Stomach (tissue), 9 donors: ENCODE measurements around the gene NSDHL. TPM values are rescaled to one million over a fixed set of nuclear protein-coding genes. Genes with fewer than 3 reads are reported as not detected.
A peak's percentile ranks its signal among the peaks of the same experiment; 100 is the strongest.

ENCODE experiments used
- DNase-seq, 2 donors: peaks; one replicate each; pipeline versions ENCODE4 v3.0.0 to v3.0.0-alpha.2; 2013 to 2019
- H3K27ac ChIP-seq, 5 donors: fragments of 200-600 bp in 4 of 5; sonication (generic) in 4 of 5; one replicate each; pipeline ENCODE4 v1.5.1; 2013 to 2019; ENCODE audit warnings: mild to moderate bottlenecking in 1 of 5, moderate library complexity in 1 of 5
- H3K27me3 ChIP-seq, 3 donors: fragments of 200-600 bp; sonication (generic); one replicate each; pipeline ENCODE4 v1.5.1; 2017 to 2019; ENCODE audit warnings: mixed run types in 1 of 3
- H3K36me3 ChIP-seq, 4 donors: fragments of 200-600 bp; sonication (generic); 1 replicate in 3 of 4; 2 replicates in 1 of 4; pipeline ENCODE4 v1.5.1; 2016 to 2019
- H3K4me1 ChIP-seq, 4 donors: fragments of 200-600 bp; sonication (generic); one replicate each; pipeline ENCODE4 v1.5.1; 2016 to 2019
- H3K4me3 ChIP-seq, 4 donors: fragments of 200-600 bp; sonication (generic) in 3 of 4; one replicate each; pipeline ENCODE4 v1.5.1; 2016 to 2019; ENCODE audit warnings: mild to moderate bottlenecking in 1 of 4
- H3K9me3 ChIP-seq, 4 donors: fragments of 200-600 bp; sonication (generic); one replicate each; pipeline ENCODE4 v1.5.1; 2016 to 2019
- EP300 ChIP-seq: sonication (generic); formaldehyde crosslinking; IDR thresholded peaks from one replicate; pipeline ENCODE4 v1.6.1; 2017; ENCODE audit warnings: antibody characterized with exemption
- POLR2A ChIP-seq, 4 donors: fragments of 450-650 bp; IDR thresholded peaks; one replicate each; pipeline ENCODE4 v1.6.1; 2016; ENCODE audit warnings: antibody characterized with exemption in 4 of 4, control low read depth in 2 of 4, mild to moderate bottlenecking in 1 of 4, moderate library complexity in 1 of 4
- POLR2AphosphoS5 ChIP-seq, 3 donors: sonication (generic); formaldehyde crosslinking; IDR thresholded peaks; one replicate each; pipeline ENCODE4 v1.6.1; 2016; ENCODE audit warnings: antibody characterized with exemption in 3 of 3
- WGBS, 5 donors: extraction: QIAGEN DNeasy Blood & Tissue Kit in 3 of 5; methylation state at CpG; one replicate each; pipeline versions ENCODE4 v1.1.5 to v1.1.7; 2013 to 2018; 5-methylcytosine and 5-hydroxymethylcytosine counted together
- intact Hi-C: fragments of 100-400 bp; cut with DNase I; formaldehyde crosslinking; loops from one replicate; pipeline ENCODE4 v1.15.1; 2023; ENCODE audit warnings: low total_unique reads
- polyA plus RNA-seq, 3 donors: library from polyadenylated mRNA; stranded (reverse); fragments of 200-250 nt; gene quantifications; one replicate each; pipeline ENCODE4 v1.2.3, GENCODE V29; 2013
- total RNA-seq, 5 donors: library from RNA; depleted of rRNA; stranded (reverse); fragments of >200 nt; gene quantifications; one replicate each; pipeline versions ENCODE4 v1.1.0 to v1.2.3, GENCODE V29; 2014 to 2016
- TF ChIP-seq, protein P1 (sequence below), 7 experiments: fragments of 450-650 bp in 4 of 7; fragments of 200-600 bp in 3 of 7; sonication (generic) in 3 of 7; IDR thresholded peaks; one replicate each; pipeline ENCODE4 v1.5.1; 2016 to 2019; ENCODE audit warnings: antibody characterized with exemption in 7 of 7, control low read depth in 2 of 7, mild to moderate bottlenecking in 1 of 7
- donor health status: healthy with polysubstance abuse.
- donor health status: Bipolar disorder and iron deficiency.
- donor health status: healthy.

NSDHL gene
- total and polyA plus RNA-seq, 8 donors: 0.58 to 45.5 (median 8.9) TPM

DNA sequence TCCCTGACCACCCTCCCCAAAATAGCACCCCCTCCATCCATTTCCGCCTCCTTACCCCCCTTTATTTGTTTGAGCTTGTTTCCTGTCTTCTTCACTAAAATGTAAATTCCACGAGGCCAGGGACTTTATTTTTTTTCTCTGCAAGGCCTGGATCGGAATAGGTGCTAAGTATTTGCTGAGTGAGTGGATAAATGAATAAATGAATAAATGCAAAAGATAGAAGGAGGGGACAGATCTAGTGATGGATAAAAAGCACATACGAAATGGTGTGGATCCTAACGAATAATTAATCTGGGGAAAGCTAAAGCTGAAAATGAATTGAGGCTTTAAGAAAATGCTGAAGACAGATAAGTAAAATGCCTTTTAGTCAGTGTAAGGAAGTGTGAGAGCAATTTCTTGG lies 12.5 kb upstream of the NSDHL start:
- H3K9me3 ChIP-seq: no peaks in the 10 kb centered on the region
- TF ChIP-seq POLR2A (IDR thresholded peaks at IDR 0.05) (no peak), EP300 (no peak), POLR2AphosphoS5 (IDR thresholded peaks at IDR 0.05) (no peak)
- TF ChIP-seq, protein P1, sequence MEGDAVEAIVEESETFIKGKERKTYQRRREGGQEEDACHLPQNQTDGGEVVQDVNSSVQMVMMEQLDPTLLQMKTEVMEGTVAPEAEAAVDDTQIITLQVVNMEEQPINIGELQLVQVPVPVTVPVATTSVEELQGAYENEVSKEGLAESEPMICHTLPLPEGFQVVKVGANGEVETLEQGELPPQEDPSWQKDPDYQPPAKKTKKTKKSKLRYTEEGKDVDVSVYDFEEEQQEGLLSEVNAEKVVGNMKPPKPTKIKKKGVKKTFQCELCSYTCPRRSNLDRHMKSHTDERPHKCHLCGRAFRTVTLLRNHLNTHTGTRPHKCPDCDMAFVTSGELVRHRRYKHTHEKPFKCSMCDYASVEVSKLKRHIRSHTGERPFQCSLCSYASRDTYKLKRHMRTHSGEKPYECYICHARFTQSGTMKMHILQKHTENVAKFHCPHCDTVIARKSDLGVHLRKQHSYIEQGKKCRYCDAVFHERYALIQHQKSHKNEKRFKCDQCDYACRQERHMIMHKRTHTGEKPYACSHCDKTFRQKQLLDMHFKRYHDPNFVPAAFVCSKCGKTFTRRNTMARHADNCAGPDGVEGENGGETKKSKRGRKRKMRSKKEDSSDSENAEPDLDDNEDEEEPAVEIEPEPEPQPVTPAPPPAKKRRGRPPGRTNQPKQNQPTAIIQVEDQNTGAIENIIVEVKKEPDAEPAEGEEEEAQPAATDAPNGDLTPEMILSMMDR (IDR thresholded peaks at IDR 0.05): no peak
- H3K27ac ChIP-seq: no peak overlapping the region
- no peak overlapping the region for H3K4me3 ChIP-seq
- no peaks in the 10 kb centered on the region for H3K4me1 ChIP-seq
- peaks cover 0 to 4% (median 0%) of the 10 kb centered on the region in 3 donors for H3K27me3 ChIP-seq
- intact Hi-C loops: no loop called here
- H3K36me3 ChIP-seq: no peaks in the 10 kb centered on the region
- DNase-seq: no peak
- 66 to 84% (median 70%) methylated on average over 5 of the region's 5 CpGs for WGBS, 5 donors

GRCh38 chrX:152819266-152819665 lies 11.6 kb upstream of the NSDHL start:
- 47 to 71% (median 67%) methylated on average over 2 of the region's 2 CpGs for WGBS, 5 donors
- Histone ChIP-seq H3K27ac (no peak overlapping the region), H3K36me3 (no peaks in the 10 kb centered on the region), H3K4me1 (no peaks in the 10 kb centered on the region), H3K9me3 (no peaks in the 10 kb centered on the region), H3K4me3 (no peak overlapping the region), H3K27me3 (peaks cover 0 to 7% (median 0%) of the 10 kb centered on the region in 3 donors)
- intact Hi-C loops: no loop called here
- TF ChIP-seq, protein P1 (IDR thresholded peaks at IDR 0.05): no peak
- TF ChIP-seq POLR2AphosphoS5 (IDR thresholded peaks at IDR 0.05) (no peak), POLR2A (IDR thresholded peaks at IDR 0.05) (no peak), EP300 (no peak)
- no peak for DNase-seq

DNA sequence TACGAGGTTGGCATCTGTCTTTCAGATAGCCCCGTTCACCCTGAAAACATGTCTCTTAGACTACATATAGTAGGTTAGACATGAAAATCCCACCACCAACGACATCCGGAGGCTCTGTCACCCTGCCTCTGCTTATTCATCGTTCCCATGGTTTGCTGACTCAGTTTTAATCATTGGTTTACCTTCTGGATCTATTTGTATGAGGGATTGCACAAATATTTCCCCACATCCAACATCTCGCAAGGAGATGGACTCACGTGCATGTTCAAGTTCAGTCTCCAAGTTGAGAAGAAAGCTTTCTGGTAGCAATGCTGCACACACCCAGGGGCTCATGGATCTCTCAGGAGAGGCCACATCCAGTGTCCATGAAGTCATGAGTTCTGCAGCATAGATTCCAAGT lies 11.1 kb upstream of the NSDHL start:
- no peak for DNase-seq
- no peaks in the 10 kb centered on the region for H3K9me3 ChIP-seq
- WGBS, 5 donors: 74 to 91% (median 84%) methylated on average over 3 to 7 of the region's 7 CpGs
- no peak overlapping the region for H3K27ac ChIP-seq
- no peak overlapping the region for H3K4me3 ChIP-seq
- H3K4me1 ChIP-seq: no peaks in the 10 kb centered on the region
- peaks cover 0 to 7% (median 0%) of the 10 kb centered on the region in 3 donors for H3K27me3 ChIP-seq
- TF ChIP-seq EP300 (no peak), POLR2AphosphoS5 (IDR thresholded peaks at IDR 0.05) (no peak), POLR2A (IDR thresholded peaks at IDR 0.05) (no peak)
- TF ChIP-seq, protein P1 (IDR thresholded peaks at IDR 0.05): no peak
- no peaks in the 10 kb centered on the region for H3K36me3 ChIP-seq
- intact Hi-C loops: no loop called here

GRCh38 chrX:152821145-152821765 lies 9.6 kb upstream of the NSDHL start:
- TF ChIP-seq, protein P1 (IDR thresholded peaks at IDR 0.05): peak in 5 of 7 experiments; percentile 6 to 39 (median 25)
- TF ChIP-seq POLR2A (IDR thresholded peaks at IDR 0.05) (no peak), POLR2AphosphoS5 (IDR thresholded peaks at IDR 0.05) (no peak), EP300 (no peak)

More at GRCh38 chrX:152821145-152821765, 9.6 kb upstream of the NSDHL start:
- Histone ChIP-seq H3K36me3 (no peaks in the 10 kb centered on the region), H3K27me3 (peaks cover 0 to 3% (median 0%) of the 10 kb centered on the region in 3 donors), H3K4me1 (no peaks in the 10 kb centered on the region), H3K27ac (no peak overlapping the region), H3K4me3 (no peak overlapping the region), H3K9me3 (no peaks in the 10 kb centered on the region)
- DNase-seq: peak; percentile 47 to 52
- WGBS, 5 donors: 38 to 54% (median 42%) methylated on average over 3 of the region's 3 CpGs
- intact Hi-C loops: no loop called here
